Measurements from ENCODE around the gene ASTE1.

DNA sequence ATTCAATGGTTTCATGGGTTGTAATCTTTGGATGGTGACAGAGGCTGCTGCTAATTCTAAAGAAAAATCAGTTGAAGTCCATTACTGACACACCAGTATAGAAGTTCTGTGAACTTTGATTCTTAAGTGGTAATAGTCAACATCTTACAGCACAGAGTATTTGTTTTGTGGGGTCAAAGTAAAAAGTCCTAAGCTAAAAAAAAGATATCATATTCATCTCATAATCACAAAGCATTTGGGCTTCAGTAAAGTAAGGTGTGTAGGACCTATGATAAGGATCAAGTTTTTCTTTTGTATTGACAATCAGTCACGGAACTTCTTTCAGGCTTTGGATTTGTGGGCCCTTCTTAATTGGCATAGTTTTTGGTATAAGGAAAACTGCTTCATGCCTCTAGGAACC, 1.1 kb downstream of the ASTE1 start:
- TF ChIP-seq, protein P1, sequence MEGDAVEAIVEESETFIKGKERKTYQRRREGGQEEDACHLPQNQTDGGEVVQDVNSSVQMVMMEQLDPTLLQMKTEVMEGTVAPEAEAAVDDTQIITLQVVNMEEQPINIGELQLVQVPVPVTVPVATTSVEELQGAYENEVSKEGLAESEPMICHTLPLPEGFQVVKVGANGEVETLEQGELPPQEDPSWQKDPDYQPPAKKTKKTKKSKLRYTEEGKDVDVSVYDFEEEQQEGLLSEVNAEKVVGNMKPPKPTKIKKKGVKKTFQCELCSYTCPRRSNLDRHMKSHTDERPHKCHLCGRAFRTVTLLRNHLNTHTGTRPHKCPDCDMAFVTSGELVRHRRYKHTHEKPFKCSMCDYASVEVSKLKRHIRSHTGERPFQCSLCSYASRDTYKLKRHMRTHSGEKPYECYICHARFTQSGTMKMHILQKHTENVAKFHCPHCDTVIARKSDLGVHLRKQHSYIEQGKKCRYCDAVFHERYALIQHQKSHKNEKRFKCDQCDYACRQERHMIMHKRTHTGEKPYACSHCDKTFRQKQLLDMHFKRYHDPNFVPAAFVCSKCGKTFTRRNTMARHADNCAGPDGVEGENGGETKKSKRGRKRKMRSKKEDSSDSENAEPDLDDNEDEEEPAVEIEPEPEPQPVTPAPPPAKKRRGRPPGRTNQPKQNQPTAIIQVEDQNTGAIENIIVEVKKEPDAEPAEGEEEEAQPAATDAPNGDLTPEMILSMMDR (IDR thresholded peaks at IDR 0.05; ENCODE audit: poor library complexity, severe bottlenecking) = no peak
- TF ChIP-seq TAF1 (IDR thresholded peaks at IDR 0.05; ENCODE audit: low read depth) (no peak), SMC3 (conservative IDR thresholded peaks at IDR 0.05; ENCODE audit: poor library complexity) (no peak), RAD21 (conservative IDR thresholded peaks at IDR 0.05) (no peak), EZH2 (IDR thresholded peaks at IDR 0.05; ENCODE audit: borderline replicate concordance, insufficient read depth, low read length, poor library complexity, severe bottlenecking) (no peak), MXI1 (conservative IDR thresholded peaks at IDR 0.05; ENCODE audit: poor library complexity, severe bottlenecking) (no peak), EP300 (conservative IDR thresholded peaks at IDR 0.05; ENCODE audit: poor library complexity, severe bottlenecking) (no peak)
- TF ChIP-seq, protein P2, sequence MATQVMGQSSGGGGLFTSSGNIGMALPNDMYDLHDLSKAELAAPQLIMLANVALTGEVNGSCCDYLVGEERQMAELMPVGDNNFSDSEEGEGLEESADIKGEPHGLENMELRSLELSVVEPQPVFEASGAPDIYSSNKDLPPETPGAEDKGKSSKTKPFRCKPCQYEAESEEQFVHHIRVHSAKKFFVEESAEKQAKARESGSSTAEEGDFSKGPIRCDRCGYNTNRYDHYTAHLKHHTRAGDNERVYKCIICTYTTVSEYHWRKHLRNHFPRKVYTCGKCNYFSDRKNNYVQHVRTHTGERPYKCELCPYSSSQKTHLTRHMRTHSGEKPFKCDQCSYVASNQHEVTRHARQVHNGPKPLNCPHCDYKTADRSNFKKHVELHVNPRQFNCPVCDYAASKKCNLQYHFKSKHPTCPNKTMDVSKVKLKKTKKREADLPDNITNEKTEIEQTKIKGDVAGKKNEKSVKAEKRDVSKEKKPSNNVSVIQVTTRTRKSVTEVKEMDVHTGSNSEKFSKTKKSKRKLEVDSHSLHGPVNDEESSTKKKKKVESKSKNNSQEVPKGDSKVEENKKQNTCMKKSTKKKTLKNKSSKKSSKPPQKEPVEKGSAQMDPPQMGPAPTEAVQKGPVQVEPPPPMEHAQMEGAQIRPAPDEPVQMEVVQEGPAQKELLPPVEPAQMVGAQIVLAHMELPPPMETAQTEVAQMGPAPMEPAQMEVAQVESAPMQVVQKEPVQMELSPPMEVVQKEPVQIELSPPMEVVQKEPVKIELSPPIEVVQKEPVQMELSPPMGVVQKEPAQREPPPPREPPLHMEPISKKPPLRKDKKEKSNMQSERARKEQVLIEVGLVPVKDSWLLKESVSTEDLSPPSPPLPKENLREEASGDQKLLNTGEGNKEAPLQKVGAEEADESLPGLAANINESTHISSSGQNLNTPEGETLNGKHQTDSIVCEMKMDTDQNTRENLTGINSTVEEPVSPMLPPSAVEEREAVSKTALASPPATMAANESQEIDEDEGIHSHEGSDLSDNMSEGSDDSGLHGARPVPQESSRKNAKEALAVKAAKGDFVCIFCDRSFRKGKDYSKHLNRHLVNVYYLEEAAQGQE (IDR thresholded peaks at IDR 0.05; ENCODE audit: borderline replicate concordance) = no peak

Data from neural cell (in vitro differentiated cells).